GM18909 (cell line): Measurements from ENCODE around the gene CNNM2.
"Not testable (repeated sequence)": the region's sequence is repeated elsewhere in the genome, so short reads cannot be mapped to it uniquely, and the experiment has no call there.

Source experiments
- ATAC-seq: cut with Tn5 transposase; IDR thresholded peaks from one replicate; pipeline ENCODE4 v1.9.1; 2021; ENCODE audit warnings: mild to moderate bottlenecking; ENCODE audit not compliant: unreplicated experiment, poor library complexity

The CNNM2 gene

DNA sequence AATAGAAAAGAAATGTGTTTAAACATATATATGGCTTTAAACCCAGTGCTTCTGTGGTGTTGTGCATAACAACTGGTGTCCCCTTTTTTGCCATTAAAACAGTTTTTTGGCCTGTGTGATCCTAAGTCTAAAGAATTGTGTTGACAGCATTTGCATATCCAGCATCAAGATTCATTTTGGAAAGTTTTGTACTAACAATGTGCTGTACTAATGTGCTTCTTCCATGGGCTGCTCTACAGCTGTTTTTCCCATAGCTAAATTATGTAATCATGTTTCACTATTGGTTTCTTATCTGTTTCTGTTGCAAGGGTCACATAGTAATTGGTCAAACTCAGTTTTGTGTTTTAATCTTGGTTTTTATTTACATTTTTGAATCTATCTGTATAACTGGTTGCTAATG is 5.5 kb downstream of the CNNM2 start:
- ATAC-seq = no peak

GRCh38 chr10:102926842-102927241 is 8.7 kb downstream of the CNNM2 start:
- no peak for ATAC-seq

DNA sequence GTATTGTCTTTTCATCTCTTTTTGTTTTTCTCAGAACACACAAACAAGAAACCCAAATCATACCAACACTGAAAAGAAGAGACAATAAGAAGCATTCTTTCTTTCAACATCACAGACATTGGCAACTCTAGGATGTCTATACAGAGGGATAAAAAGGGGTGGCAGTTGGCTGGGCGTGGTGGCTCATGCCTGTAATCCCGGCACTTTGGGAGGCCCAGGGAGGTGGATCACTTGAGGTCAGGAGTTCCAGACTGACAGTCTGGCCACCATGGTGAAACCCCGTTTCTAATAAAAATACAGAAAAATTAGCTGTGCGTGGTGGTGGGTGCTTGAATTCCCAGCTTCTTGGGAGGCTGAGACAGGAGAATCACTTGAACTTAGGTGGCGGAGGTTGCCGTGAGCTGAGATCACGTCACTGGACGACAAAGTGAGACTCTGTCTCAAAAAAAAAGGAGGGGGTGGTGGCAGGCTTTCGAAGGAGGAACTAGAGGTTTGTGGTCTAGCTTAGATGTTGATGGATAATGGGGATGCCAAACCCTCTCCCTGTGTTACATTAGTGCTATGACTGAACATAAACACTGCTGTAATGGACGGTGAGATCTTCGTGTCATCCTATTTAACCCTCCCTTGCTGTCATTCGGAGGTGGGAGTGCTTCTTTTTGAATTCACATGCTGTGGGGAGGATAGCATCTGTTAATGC is 9.4 kb downstream of the CNNM2 start:
- no peak for ATAC-seq

DNA sequence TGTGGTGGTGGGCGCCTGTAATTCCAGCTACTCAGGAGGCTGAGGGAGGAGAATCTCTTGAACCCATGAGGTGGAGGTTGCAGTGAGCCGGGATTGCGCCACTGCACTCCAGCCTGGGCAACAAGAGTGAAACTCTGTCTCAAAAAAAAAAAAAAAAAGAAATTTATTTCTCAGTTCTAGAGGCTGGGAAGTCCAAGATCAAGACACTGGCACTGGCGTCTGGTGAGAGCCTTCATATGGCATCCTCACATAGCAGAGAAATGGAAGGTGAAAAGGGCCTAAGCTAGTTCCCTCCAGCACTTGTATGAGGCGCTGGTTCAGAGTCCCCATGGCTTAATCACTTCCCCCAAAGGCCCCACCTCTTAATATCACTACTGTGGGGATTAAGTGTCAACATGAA is 10.3 kb downstream of the CNNM2 start:
- ATAC-seq = not testable (repeated sequence)

GRCh38 chr10:102930720-102931119 is 12.6 kb downstream of the CNNM2 start:
- no peak for ATAC-seq

- ATAC-seq = no peak
These were observed 13.5 kb downstream of the CNNM2 start for GRCh38 chr10:102931643-102932042.

- ATAC-seq = no peak
These were observed 17.4 kb downstream of the CNNM2 start for GRCh38 chr10:102935505-102935904.

GRCh38 chr10:102935939-102936605 is 18.0 kb downstream of the CNNM2 start:
- no peak for ATAC-seq

GRCh38 chr10:102941401-102941800 is 23.3 kb downstream of the CNNM2 start:
- no peak for ATAC-seq

DNA sequence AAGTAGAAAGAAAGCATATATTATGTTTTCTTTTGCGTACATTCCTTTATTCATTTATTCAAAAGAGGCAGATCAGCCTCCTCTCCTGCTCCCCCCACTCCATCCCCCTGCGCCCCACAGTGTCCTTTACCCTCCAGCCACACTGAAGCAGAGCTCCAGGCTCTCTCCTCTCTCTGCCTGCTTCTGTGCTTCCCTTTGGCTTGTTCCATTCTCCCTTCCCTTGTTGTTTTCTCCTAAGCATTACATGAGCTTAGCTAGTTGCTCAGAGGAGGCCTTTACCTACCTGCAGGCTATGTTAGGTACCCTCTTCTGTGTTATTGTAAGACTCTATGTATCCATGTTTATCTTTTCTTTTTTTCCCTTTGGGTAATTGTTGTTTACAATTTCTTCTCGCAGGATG is 27.4 kb downstream of the CNNM2 start:
- ATAC-seq = no peak

DNA sequence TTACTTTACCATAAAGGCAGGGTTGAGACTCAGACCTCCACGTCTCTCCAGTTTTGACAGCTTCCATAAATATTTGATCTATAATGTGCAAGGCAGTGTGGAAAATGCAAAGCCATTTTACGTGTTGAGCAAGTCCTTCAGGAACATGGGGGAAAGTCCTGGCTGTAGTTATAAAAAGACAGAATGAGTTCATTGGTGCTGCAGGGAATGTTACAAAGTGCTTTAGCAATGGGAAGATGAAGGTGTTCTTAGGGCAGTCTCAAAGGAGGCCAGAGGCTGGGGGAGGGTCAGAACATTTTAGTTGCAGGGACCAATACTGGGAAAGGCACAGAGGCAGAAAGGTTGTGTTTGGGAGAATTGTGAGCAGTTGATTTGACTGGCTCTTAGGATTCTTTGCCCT is 27.9 kb downstream of the CNNM2 start:
- ATAC-seq = no peak

DNA sequence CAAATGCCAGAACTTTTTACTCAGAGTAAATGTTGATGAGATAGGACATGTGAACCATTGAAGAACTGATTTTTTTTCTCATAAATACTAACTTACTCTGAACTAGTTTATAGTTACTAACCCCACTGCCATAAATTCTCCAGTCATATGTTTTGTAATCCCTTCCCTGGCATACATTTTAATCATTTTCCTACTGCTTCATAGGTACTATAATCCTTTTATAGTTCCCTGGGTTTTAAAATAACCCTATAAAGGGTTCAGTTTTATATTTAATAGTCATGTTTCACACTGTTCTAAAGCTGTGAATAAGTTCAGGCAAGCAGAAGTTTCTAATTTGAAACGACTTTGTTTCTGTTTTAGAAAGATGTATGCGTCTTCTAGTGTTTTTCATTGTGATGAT is 28.9 kb downstream of the CNNM2 start:
- ATAC-seq = no peak

- ATAC-seq = no peak
These were observed 30.1 kb downstream of the CNNM2 start for GRCh38 chr10:102948176-102948575.

DNA sequence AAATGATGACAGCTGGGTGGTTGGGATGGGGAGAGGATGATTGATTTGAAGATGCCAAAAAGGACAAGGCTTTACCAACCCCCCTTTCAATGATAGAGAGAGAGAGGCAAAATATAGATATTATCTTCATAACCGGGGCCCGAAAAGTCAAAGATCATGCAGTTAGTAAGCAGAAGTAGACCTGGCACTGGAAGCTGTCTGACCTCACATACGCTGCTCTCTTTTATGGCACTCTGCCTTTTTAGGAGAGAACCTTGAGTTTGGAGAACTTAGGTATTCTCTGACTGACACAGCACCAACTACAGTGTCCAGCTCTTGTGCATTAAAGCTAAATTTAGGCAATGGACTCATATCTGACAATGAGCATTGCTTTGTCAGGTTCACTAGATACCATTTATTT is 30.7 kb downstream of the CNNM2 start:
- ATAC-seq = no peak

DNA sequence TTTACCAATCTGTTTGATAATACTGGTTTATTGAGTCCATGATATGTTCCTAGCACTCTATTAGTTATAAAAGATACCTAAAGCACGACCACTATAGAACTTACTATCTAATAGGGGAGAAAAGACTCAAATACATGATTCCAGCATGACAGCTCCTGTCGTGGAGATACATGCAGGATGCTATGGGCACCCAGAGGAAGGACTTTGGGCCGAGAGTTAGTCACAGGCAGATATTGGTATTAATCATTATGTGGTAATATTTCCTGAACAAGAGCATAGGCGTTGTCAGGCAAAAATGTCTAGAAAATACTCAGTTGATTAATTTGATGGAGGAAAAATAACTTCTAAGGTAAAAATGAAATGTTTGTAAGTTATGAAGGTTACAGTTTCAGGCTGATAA is 31.8 kb downstream of the CNNM2 start:
- no peak for ATAC-seq

DNA sequence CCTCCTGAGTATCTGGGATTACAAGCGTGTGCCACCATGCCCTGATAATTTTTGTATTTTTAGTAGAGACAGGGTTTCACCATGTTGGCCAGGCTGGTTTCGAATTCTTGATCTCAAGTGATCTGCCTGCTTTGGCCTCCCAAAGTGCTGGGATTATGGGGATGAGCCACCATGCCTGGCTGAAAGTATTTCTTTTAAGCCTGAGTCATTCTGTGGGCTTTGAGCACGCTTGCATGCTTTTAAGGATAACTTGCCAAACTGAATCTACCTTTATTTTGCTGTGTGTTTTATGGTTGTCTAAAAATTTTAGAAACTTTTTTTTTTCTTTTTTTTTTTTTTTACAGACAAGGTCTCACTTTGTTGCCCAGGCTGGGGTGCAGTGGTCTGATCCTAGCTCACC is 33.2 kb downstream of the CNNM2 start:
- ATAC-seq = no peak

DNA sequence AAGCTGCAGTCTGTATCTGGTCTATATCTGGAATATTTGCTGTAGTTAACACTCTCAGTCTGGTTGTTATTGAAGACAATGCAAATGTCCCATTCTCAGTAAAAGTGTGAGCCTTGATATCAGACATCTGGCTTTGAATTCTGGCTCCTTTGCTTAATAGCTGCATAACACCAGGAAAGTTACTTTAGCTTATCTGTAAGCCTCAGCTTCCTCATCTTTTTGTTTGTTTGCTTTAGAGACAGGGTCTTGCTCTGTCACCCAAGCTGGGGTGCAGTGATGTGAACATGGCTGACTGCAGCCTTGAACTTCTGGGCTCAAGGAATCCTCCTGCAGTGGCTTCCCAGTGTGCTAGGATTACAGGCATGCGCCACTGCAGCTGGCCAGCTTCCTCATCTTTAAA is 41.3 kb downstream of the CNNM2 start:
- ATAC-seq = no peak

- no peak for ATAC-seq
These were observed 42.1 kb downstream of the CNNM2 start for GRCh38 chr10:102960157-102960556.

DNA sequence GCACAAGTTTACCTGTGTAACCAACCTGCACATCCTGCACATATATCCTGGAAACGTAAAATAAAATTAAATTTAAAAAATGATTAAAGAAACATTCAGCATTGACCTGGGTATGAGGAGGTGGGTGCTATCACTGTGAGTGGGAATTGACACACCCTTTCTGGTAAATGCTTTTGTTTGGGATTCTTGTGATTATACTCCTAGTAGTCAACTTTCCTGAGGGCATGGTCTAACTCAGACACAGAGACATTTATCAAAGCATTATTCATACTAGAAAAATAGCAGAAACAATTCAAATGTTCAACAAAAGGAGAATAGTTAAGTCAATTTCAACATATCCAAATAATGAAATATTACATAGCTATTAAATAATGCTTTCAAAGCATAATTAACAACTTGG is 44.2 kb downstream of the CNNM2 start:
- no peak for ATAC-seq

- no peak for ATAC-seq
These were observed 45.1 kb downstream of the CNNM2 start for GRCh38 chr10:102962951-102963755.

DNA sequence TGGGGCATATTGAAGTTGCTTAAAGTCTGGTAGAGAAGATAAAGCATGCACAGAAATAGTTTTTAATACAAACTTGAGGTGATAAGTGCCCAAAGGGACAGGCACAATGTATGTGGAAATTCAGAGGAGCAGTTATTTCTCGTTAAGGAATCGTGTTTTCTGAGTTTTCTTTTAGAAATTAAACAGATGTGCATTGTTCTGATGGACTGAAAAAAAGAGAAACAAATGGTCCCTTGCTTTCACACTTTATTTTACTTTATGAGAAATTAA is 45.6 kb downstream of the CNNM2 start:
- no peak for ATAC-seq

GRCh38 chr10:102964064-102964463 is 46.0 kb downstream of the CNNM2 start:
- not testable (repeated sequence) for ATAC-seq
